Adipocyte (in vitro differentiated cells): ENCODE results near the gene ZDHHC4.
"Not testable (repeated sequence)": the region's sequence is repeated elsewhere in the genome, so short reads cannot be mapped to it uniquely, and the experiment has no call there.

Source experiments
- DNase-seq: peaks from one replicate; pipeline ENCODE4 v3.0.0-alpha.2; 2015; ENCODE audit warnings: low read depth
- H3K27me3 ChIP-seq: replicated peaks from 2 replicates; pipeline ENCODE4 v1.7.0; 2013; ENCODE audit warnings: mild to moderate bottlenecking, low read length, moderate library complexity; ENCODE audit not compliant: control insufficient read depth, insufficient read depth
- H3K36me3 ChIP-seq: 2 replicates; pipeline ENCODE4 v1.7.0; 2013; ENCODE audit warnings: low read length, mild to moderate bottlenecking, moderate library complexity; ENCODE audit not compliant: control insufficient read depth, insufficient read depth, severe bottlenecking
- H3K4me1 ChIP-seq: 2 replicates; pipeline ENCODE4 v1.7.0; 2013; ENCODE audit warnings: mild to moderate bottlenecking, low read length, moderate library complexity; ENCODE audit not compliant: control insufficient read depth, insufficient read depth
- H3K4me3 ChIP-seq: 2 replicates; pipeline ENCODE4 v1.7.0; 2013; ENCODE audit warnings: mild to moderate bottlenecking, low read length, moderate library complexity
- H3K9ac ChIP-seq: 2 replicates; pipeline ENCODE4 v1.7.0; 2013; ENCODE audit warnings: mild to moderate bottlenecking, low read length, moderate library complexity
- H3K9me3 ChIP-seq: 2 replicates; pipeline ENCODE4 v1.7.0; 2013; ENCODE audit warnings: mild to moderate bottlenecking, low read length, moderate library complexity; ENCODE audit not compliant: control insufficient read depth

Gene ZDHHC4

GRCh38 chr7:6585746-6586432 is 8.6 kb downstream of the ZDHHC4 start:
- H3K4me3 ChIP-seq, H3K9ac ChIP-seq, H3K27me3 ChIP-seq, DNase-seq, H3K4me1 ChIP-seq, H3K9me3 ChIP-seq: not testable (repeated sequence)
- H3K36me3 ChIP-seq, result peaks cover 52% of the 10 kb centered on the region

DNA sequence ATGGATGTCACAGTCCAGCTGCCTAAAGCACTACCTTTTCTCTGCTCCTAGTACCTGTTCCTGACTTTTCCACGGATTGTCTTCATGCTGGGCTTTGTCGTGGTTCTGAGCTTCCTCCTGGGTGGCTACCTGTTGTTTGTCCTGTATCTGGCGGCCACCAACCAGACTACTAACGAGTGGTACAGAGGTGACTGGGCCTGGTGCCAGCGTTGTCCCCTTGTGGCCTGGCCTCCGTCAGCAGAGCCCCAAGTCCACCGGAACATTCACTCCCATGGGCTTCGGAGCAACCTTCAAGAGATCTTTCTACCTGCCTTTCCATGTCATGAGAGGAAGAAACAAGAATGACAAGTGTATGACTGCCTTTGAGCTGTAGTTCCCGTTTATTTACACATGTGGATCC is 11.3 kb downstream of the ZDHHC4 start:
- no peak for DNase-seq
- Histone ChIP-seq H3K27me3 (no peaks in the 10 kb centered on the region), H3K4me3 (no peak overlapping the region), H3K36me3 (peaks cover 32% of the 10 kb centered on the region), H3K9me3 (no peaks in the 10 kb centered on the region), H3K9ac (no peak overlapping the region), H3K4me1 (peaks cover 10% of the 10 kb centered on the region)

GRCh38 chr7:6589151-6589828 is 12.0 kb downstream of the ZDHHC4 start:
- Histone ChIP-seq H3K9ac (peak overlapping the region; percentile 94), H3K4me1 (peaks cover 10% of the 10 kb centered on the region), H3K27me3 (no peaks in the 10 kb centered on the region), H3K4me3 (peak overlapping the region; percentile 66), H3K9me3 (no peaks in the 10 kb centered on the region), H3K36me3 (peaks cover 30% of the 10 kb centered on the region)
- DNase-seq, result no peak

DNA sequence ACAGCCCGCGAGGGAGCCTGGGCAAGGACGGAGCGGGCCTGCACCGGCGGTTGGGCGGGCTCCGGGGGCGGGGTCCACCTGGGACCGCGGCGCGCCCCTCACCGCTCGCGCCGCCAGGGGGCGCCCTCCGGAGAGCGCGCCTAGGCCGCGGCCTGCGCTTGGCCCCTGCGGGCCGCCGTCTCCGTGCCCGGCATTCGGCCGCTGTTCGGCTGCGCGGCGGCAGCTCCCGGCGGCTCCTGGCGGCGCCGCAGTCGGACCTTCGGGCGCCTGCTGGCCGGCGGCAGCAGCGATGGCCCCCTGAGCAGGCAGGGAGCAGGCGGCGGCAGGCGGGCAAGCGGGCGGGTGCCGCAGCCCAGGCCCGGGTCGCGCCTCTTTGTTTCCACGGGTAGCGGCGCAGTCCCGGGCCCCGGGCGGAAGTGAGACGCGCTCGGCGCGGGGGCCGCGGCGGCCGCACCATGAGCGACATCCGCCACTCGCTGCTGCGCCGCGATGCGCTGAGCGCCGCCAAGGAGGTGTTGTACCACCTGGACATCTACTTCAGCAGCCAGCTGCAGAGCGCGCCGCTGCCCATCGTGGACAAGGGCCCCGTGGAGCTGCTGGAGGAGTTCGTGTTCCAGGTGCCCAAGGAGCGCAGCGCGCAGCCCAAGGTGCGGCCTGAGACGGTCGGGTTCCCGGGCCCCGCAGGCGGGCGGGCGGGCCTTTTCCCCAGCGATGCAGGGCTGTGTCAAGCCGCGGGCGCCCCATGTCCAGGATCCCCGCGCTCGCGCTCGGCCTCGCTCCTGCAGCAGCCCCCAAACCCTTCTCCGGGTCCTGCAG is 12.8 kb downstream of the ZDHHC4 start, which contains the start of gene INTS15:
Gene INTS15 (plus strand): TSS at position 193 of the 816 bp plus-strand sequence. CDS start 263 bp downstream, at position 456.
- DNase-seq, result peak; percentile 92
- H3K27me3 ChIP-seq, result no peaks in the 10 kb centered on the region
- H3K4me1 ChIP-seq, result peaks cover 10% of the 10 kb centered on the region
- H3K9ac ChIP-seq, result peak within 1 kb of the TSS; percentile 94
- peak within 1 kb of the TSS; percentile 93 for H3K4me3 ChIP-seq
- H3K36me3 ChIP-seq, result peaks cover 30% of the 10 kb centered on the region
- H3K9me3 ChIP-seq, result no peaks in the 10 kb centered on the region

GRCh38 chr7:6590645-6591110 is 13.4 kb downstream of the ZDHHC4 start:
- DNase-seq, result peak; percentile 44
- H3K4me3 ChIP-seq, result peak overlapping the region; percentile 93
- peaks cover 34% of the 10 kb centered on the region for H3K36me3 ChIP-seq
- H3K27me3 ChIP-seq, result no peaks in the 10 kb centered on the region
- peak overlapping the region; percentile 94 for H3K9ac ChIP-seq
- no peaks in the 10 kb centered on the region for H3K9me3 ChIP-seq
- H3K4me1 ChIP-seq, result peaks cover 10% of the 10 kb centered on the region

GRCh38 chr7:6600093-6600492 is 22.8 kb downstream of the ZDHHC4 start:
- H3K4me3 ChIP-seq, result no peak overlapping the region
- no peak for DNase-seq
- no peaks in the 10 kb centered on the region for H3K9me3 ChIP-seq
- no peaks in the 10 kb centered on the region for H3K4me1 ChIP-seq
- H3K9ac ChIP-seq, result no peak overlapping the region
- H3K27me3 ChIP-seq, result no peaks in the 10 kb centered on the region
- H3K36me3 ChIP-seq, result peaks cover 66% of the 10 kb centered on the region

DNA sequence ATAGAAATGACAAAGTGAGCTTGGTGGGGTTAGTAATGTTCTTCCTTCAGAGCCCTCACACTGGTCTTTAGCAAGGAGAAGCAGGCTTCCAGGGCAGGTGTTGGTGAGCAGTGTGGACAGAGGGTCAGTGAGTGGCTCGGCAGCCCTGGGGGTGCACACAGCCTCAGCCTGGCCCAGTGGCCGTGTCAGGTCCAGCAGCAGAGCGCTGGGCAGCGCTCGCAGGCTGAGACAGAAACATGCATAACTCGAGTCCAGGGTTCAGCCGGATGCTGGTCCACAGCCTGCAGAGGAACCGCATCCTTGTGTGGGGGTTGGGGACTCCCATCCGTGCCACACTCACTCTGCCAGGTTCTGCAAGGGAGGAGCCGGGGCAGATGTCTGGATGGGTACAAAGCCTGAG is 27.2 kb downstream of the ZDHHC4 start:
- Histone ChIP-seq H3K4me1 (no peaks in the 10 kb centered on the region), H3K36me3 (peaks cover 43% of the 10 kb centered on the region)

DNA sequence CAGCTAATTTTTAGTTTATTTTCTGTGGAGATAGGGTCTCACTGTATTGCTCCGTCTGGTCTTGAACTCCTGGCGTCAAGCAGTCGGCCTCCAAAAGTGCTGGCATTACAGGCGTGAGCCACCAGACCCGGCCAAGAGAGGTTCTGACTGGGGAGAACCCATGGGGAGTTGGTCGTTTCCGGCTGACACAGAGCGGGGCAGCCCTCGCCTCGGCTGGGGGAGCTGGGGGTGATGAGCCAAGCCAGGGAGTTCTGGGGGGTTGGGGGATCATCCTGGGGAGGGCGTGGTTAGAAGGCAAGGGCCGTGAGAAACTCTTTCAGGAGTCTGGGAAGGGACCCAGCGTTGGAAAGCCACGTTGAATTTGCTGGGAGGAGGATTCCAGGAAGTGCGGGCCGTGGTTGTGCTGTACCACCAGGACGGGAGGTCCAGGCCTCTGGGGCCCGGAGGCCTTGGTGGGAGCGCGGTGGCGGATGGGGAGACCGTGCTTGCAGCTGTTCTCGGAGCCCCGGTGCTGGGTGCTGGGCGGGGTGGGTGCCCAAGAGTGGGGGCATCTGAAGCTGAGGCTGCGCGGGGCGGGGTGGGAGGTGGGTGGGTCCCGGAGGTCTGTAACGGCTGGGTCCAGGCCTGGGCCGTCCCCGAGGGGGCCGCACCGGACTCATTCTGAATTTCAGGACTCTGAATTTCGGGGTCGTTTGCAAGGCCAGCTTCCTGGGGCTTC is 29.8 kb downstream of the ZDHHC4 start:
- no peaks in the 10 kb centered on the region for H3K27me3 ChIP-seq
- H3K4me1 ChIP-seq, result no peaks in the 10 kb centered on the region
- H3K9me3 ChIP-seq, result no peaks in the 10 kb centered on the region
- H3K9ac ChIP-seq, result no peak overlapping the region
- no peak overlapping the region for H3K4me3 ChIP-seq
- DNase-seq, result no peak
- H3K36me3 ChIP-seq, result peaks cover 27% of the 10 kb centered on the region

More for the DNA sequence above, 27.2 kb downstream of the ZDHHC4 start:
- H3K4me3 ChIP-seq, result no peak overlapping the region
- DNase-seq, result no peak
- H3K9ac ChIP-seq, result no peak overlapping the region
- no peaks in the 10 kb centered on the region for H3K27me3 ChIP-seq
- H3K9me3 ChIP-seq, result no peaks in the 10 kb centered on the region

DNA sequence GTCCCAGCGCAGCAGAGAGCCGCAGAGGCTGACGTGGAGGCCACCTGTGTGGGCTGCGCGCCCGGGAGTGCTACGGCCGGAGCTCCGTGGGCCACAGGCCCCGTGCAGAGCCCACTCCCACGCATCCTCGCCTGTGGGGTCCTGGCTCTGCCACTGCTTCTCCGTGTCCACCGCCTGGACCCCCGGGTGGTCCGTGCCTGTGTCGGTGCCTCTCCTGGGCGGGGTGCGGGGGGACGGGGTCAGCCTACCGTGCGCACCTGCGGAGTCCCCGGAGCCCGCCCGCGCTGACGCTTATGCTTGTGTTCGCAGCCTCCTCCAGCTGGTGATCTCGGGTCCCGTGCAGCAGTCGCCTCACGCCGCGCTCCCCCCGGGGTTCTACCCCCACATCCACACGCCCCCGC is 30.4 kb downstream of the ZDHHC4 start:
- H3K9me3 ChIP-seq, result no peaks in the 10 kb centered on the region
- no peaks in the 10 kb centered on the region for H3K27me3 ChIP-seq
- no peak overlapping the region for H3K9ac ChIP-seq
- peaks cover 20% of the 10 kb centered on the region for H3K36me3 ChIP-seq
- DNase-seq, result no peak
- no peaks in the 10 kb centered on the region for H3K4me1 ChIP-seq
- H3K4me3 ChIP-seq, result no peak overlapping the region

DNA sequence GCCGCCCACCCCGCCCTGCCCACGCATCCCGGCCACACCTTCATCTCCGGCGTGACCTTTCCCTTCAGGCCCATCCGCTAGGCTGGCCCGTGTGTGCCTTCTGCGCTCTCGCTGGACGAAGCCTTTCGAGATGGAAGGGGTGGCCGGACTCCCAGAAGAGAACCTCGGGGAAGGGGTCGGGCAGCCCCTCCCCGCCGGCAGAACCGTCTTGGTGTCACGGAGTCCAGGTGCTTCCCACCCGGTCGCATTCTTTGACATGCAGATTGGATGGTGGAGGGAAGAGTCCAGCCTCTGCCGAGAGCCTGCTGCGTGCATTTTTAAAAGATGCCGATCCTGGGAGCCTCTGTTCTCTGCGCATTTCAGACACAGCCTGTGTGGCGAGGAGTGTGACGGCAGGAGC is 30.8 kb downstream of the ZDHHC4 start:
- H3K27me3 ChIP-seq, result no peaks in the 10 kb centered on the region
- H3K4me3 ChIP-seq, result no peak overlapping the region
- H3K9me3 ChIP-seq, result no peaks in the 10 kb centered on the region
- H3K9ac ChIP-seq, result no peak overlapping the region
- no peak for DNase-seq
- H3K36me3 ChIP-seq, result peaks cover 19% of the 10 kb centered on the region
- H3K4me1 ChIP-seq, result no peaks in the 10 kb centered on the region
